ENCODE data around the gene PRPF39.

DNA sequence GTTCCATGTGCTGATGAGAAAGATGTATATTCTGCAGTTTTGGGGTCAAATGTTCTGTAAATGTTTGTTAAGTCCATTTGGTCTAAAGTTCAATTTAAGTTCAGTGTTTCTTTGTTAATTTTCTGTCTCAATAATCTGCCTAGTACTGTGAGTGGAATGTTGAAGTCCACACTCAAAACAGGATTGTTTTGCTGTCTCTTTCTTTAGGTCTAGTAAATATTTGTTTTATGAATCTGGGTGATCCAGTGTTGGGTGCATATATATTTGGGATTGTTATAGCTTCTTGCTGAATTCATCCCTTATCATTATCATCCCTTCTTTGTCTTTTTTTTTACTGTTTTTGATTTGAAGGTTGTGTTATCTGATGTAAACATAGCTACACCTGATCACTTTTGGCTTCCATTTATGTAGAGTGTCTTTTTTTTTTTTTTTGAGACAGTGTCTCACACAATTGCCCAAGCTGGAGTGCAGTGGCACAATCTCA lies 26.0 kb upstream of the PRPF39 start:
- no peak for TF ChIP-seq EZH2 (IDR thresholded peaks at IDR 0.05)
- TF ChIP-seq POLR2AphosphoS5 (IDR thresholded peaks at IDR 0.05; ENCODE audit: borderline replicate concordance, low read depth, low read length) = no peak
- TF ChIP-seq FOXP2 (optimal IDR thresholded peaks at IDR 0.05; ENCODE audit: control extremely low read depth, extremely low read length, insufficient read depth) = no peak
